ENCODE measurements around the gene DSG2.

- TF ChIP-seq CTCF (IDR thresholded peaks at IDR 0.05; ENCODE audit: insufficient read depth, low read length, poor library complexity, severe bottlenecking) (no peak), EZH2phosphoT487 (conservative IDR thresholded peaks at IDR 0.05; ENCODE audit: low read length) (no peak)
Observed at GRCh38 chr18:31510319-31510718, 12.3 kb downstream of the DSG2 start.
